GM19372 (cell line): Measurements from ENCODE around the gene S100A3.
A peak's percentile ranks its signal among the peaks of the same experiment; 100 is the strongest.
"Not testable (repeated sequence)": the region's sequence is repeated elsewhere in the genome, so short reads cannot be mapped to it uniquely, and the experiment has no call there.

Source experiments
- ATAC-seq: cut with Tn5 transposase; IDR thresholded peaks from one replicate; pipeline ENCODE4 v1.9.1; 2021; ENCODE audit warnings: mild to moderate bottlenecking, low read depth, moderate library complexity; ENCODE audit not compliant: unreplicated experiment

S100A3 gene

GRCh38 chr1:153548722-153549688 is at the start of gene S100A3:
Gene S100A3 (minus strand): TSS chr1:153549258. CDS start chr1:153548485, 773 bp downstream.
- no peak for ATAC-seq

- peak; percentile 98 for ATAC-seq
Measured at GRCh38 chr1:153598309-153599172, 49.5 kb upstream of the S100A3 start.

- no peak for ATAC-seq
Measured at GRCh38 chr1:153597206-153597605, 48.1 kb upstream of the S100A3 start.

GRCh38 chr1:153592748-153593147 is 43.7 kb upstream of the S100A3 start:
- ATAC-seq = no peak

GRCh38 chr1:153588482-153588881 is 39.4 kb upstream of the S100A3 start:
- ATAC-seq = no peak

- not testable (repeated sequence) for ATAC-seq
Measured at GRCh38 chr1:153588033-153588432, 39.0 kb upstream of the S100A3 start.

- ATAC-seq = no peak
Measured at GRCh38 chr1:153587314-153587713, 38.3 kb upstream of the S100A3 start.

- ATAC-seq = no peak
Measured at GRCh38 chr1:153586347-153586746, 37.3 kb upstream of the S100A3 start.

GRCh38 chr1:153585006-153585405 is 35.9 kb upstream of the S100A3 start:
- no peak for ATAC-seq

GRCh38 chr1:153583976-153584375 is 34.9 kb upstream of the S100A3 start:
- ATAC-seq = no peak

GRCh38 chr1:153583514-153583913 is 34.5 kb upstream of the S100A3 start:
- not testable (repeated sequence) for ATAC-seq

GRCh38 chr1:153582836-153583235 is 33.8 kb upstream of the S100A3 start:
- ATAC-seq = not testable (repeated sequence)

GRCh38 chr1:153578936-153579335 is 29.9 kb upstream of the S100A3 start:
- ATAC-seq = no peak

GRCh38 chr1:153578490-153578889 is 29.4 kb upstream of the S100A3 start:
- no peak for ATAC-seq

- ATAC-seq = no peak
Measured at GRCh38 chr1:153577624-153578051, 28.6 kb upstream of the S100A3 start.

GRCh38 chr1:153577138-153577537 is 28.1 kb upstream of the S100A3 start:
- ATAC-seq = no peak

- not testable (repeated sequence) for ATAC-seq
Measured at GRCh38 chr1:153575497-153575896, 26.4 kb upstream of the S100A3 start.

- not testable (repeated sequence) for ATAC-seq
Measured at GRCh38 chr1:153575081-153575491, 26.0 kb upstream of the S100A3 start.

GRCh38 chr1:153573351-153573750 is 24.3 kb upstream of the S100A3 start:
- ATAC-seq = no peak

- no peak for ATAC-seq
Measured at GRCh38 chr1:153572569-153573015, 23.5 kb upstream of the S100A3 start.

GRCh38 chr1:153571706-153572105 is 22.6 kb upstream of the S100A3 start:
- ATAC-seq = no peak
